COLO668 (cell line): ENCODE measurements around the gene RNF148.

Experiments used
- DNase-seq: peaks from one replicate; lab custom pipeline; 2025; ENCODE audit not compliant: unreplicated experiment; lab: John Stamatoyannopoulos, UW

RNF148 gene

GRCh38 chr7:122702872-122703510, at the start of gene RNF148:
TSS of gene RNF148 (minus strand) at chr7:122702922. CDS start at chr7:122702750, 172 bp downstream.
- no peak for DNase-seq

GRCh38 chr7:122750389-122750788, 47.7 kb upstream of the RNF148 start:
- no peak for DNase-seq

GRCh38 chr7:122748195-122748594, 45.5 kb upstream of the RNF148 start:
- no peak for DNase-seq

GRCh38 chr7:122746948-122747347, 44.2 kb upstream of the RNF148 start:
- DNase-seq, result no peak

- no peak for DNase-seq
Measured at GRCh38 chr7:122743211-122743610, 40.5 kb upstream of the RNF148 start.

GRCh38 chr7:122738947-122739346, 36.2 kb upstream of the RNF148 start:
- no peak for DNase-seq

- DNase-seq, result no peak
Measured at GRCh38 chr7:122736183-122736582, 33.5 kb upstream of the RNF148 start.

- DNase-seq, result no peak
Measured at GRCh38 chr7:122727759-122728158, 25.0 kb upstream of the RNF148 start.

- DNase-seq, result no peak
Measured at GRCh38 chr7:122727354-122727753, 24.6 kb upstream of the RNF148 start.

GRCh38 chr7:122726881-122727280, 24.2 kb upstream of the RNF148 start:
- no peak for DNase-seq

GRCh38 chr7:122724366-122724765, 21.6 kb upstream of the RNF148 start:
- DNase-seq, result no peak

- DNase-seq, result no peak
Measured at GRCh38 chr7:122719010-122719578, 16.4 kb upstream of the RNF148 start.

GRCh38 chr7:122717356-122718089, 14.8 kb upstream of the RNF148 start:
- no peak for DNase-seq

GRCh38 chr7:122715183-122715582, 12.5 kb upstream of the RNF148 start:
- DNase-seq, result no peak

GRCh38 chr7:122710916-122711315, 8.2 kb upstream of the RNF148 start:
- no peak for DNase-seq

- DNase-seq, result no peak
Measured at GRCh38 chr7:122709930-122710646, 7.4 kb upstream of the RNF148 start.

GRCh38 chr7:122706836-122707235, 4.1 kb upstream of the RNF148 start:
- DNase-seq, result no peak

- DNase-seq, result no peak
Measured at GRCh38 chr7:122699017-122699416, 3.7 kb downstream of the RNF148 start, which contains the start of gene RNF133. TSS of gene RNF133 (minus strand) at chr7:122699117. CDS start at chr7:122698918, 199 bp downstream.

GRCh38 chr7:122695816-122696215, 6.9 kb downstream of the RNF148 start:
- DNase-seq, result no peak

- no peak for DNase-seq
Measured at GRCh38 chr7:122694697-122695096, 8.0 kb downstream of the RNF148 start.

- no peak for DNase-seq
Measured at GRCh38 chr7:122692769-122693309, 9.9 kb downstream of the RNF148 start.
